GM12878 (cell line): ENCODE data around the gene MDN1. TPM values are rescaled to one million over a fixed set of nuclear protein-coding genes. Genes with fewer than 3 reads are reported as not detected.

ENCODE experiments used
- ATF7 ChIP-seq: fragments of 450-650 bp; IDR thresholded peaks from 2 replicates; pipeline ENCODE4 v1.6.1; 2016; ENCODE audit warnings: low read depth, mild to moderate bottlenecking
- CBX3 ChIP-seq: fragments of 200-600 bp; sonication (generic); IDR thresholded peaks from 2 replicates; pipeline ENCODE4 v1.6.1; 2016; ENCODE audit warnings: low read depth, borderline replicate concordance
- CEBPB ChIP-seq, 2 experiments: fragments of 150-350 bp in 1 of 2; IDR thresholded peaks; 2 replicates each; pipeline ENCODE4 v1.6.1; 2012 to 2014; ENCODE audit warnings: low read depth in 2 of 2, low read length in 2 of 2, borderline replicate concordance in 1 of 2, inconsistent platforms in 1 of 2
- CHD1 ChIP-seq: IDR thresholded peaks from 2 replicates; pipeline ENCODE4 v1.6.1; 2012; ENCODE audit warnings: low read depth, low read length, improper control_type of control experiment
- CHD4 ChIP-seq: fragments of 200-600 bp; sonication (generic); IDR thresholded peaks from 2 replicates; pipeline ENCODE4 v1.6.1; 2016; ENCODE audit warnings: mild to moderate bottlenecking
- CREM ChIP-seq: IDR thresholded peaks from 2 replicates; pipeline ENCODE4 v1.6.1; 2014; ENCODE audit warnings: antibody characterized with exemption, low read depth
- DPF2 ChIP-seq: fragments of 450-650 bp; IDR thresholded peaks from 2 replicates; pipeline ENCODE4 v1.6.1; 2017; ENCODE audit warnings: mild to moderate bottlenecking
- HDAC2 ChIP-seq: fragments of 200-600 bp; sonication (generic); IDR thresholded peaks from 2 replicates; pipeline ENCODE4 v1.6.1; 2017
- MEF2B ChIP-seq: fragments of 450-650 bp; IDR thresholded peaks from 2 replicates; pipeline ENCODE4 v1.6.1; 2018; ENCODE audit warnings: mild to moderate bottlenecking, moderate library complexity; ENCODE audit not compliant: partially characterized antibody, poor library complexity, severe bottlenecking
- MTA3 ChIP-seq: IDR thresholded peaks from 2 replicates; pipeline ENCODE4 v1.6.1; 2012; ENCODE audit warnings: low read length, inconsistent platforms, borderline replicate concordance
- MYC ChIP-seq: IDR thresholded peaks from 2 replicates; pipeline ENCODE4 v1.6.1; 2011; ENCODE audit warnings: mild to moderate bottlenecking, low read length, moderate library complexity, inconsistent platforms; ENCODE audit not compliant: insufficient read depth, insufficient replicate concordance, insufficient read length, severe bottlenecking
- NBN ChIP-seq: fragments of 450-650 bp; IDR thresholded peaks from 2 replicates; pipeline ENCODE4 v1.6.1; 2016
- RUNX3 ChIP-seq: IDR thresholded peaks from 2 replicates; pipeline ENCODE4 v1.6.1; 2012; ENCODE audit warnings: low read length, inconsistent platforms
- SMAD5 ChIP-seq: IDR thresholded peaks from 2 replicates; pipeline ENCODE4 v1.6.1; 2016; ENCODE audit warnings: antibody characterized with exemption, low read depth
- SMC3 ChIP-seq: IDR thresholded peaks from 2 replicates; pipeline ENCODE4 v1.6.1; 2011; ENCODE audit warnings: low read length, improper control_type of control experiment, borderline replicate concordance
- TCF12 ChIP-seq: IDR thresholded peaks from 2 replicates; pipeline ENCODE4 v1.6.1; 2011; ENCODE audit warnings: low read depth, mild to moderate bottlenecking, low read length
- TCF3 ChIP-seq: IDR thresholded peaks from 2 replicates; pipeline ENCODE4 v1.6.1; 2012; ENCODE audit warnings: low read depth, mild to moderate bottlenecking, low read length, borderline replicate concordance; ENCODE audit not compliant: insufficient read depth
- ZBTB11 ChIP-seq: fragments of 450-650 bp; formaldehyde crosslinking; IDR thresholded peaks from 2 replicates; pipeline ENCODE4 v1.5.0; 2022; ENCODE audit warnings: mild to moderate bottlenecking, missing genetic modification characterization
- polyA plus RNA-seq, 11 experiments: library from polyadenylated mRNA; depleted of rRNA in 4 of 11; unstranded in 6 of 11; stranded (reverse) in 5 of 11; fragments of >200 nt; fragmentation: Nextera tagmentation in 4 of 11; fragmentation: Illumina TruSeq in 1 of 11; extraction: Ambion mirVana in 4 of 11; extraction: Trizol in 1 of 11; gene quantifications; 1 replicate in 1 of 11; 2 replicates in 10 of 11; pipeline versions ENCODE4 v1.2.1 to v1.2.3, GENCODE V29; 2011 to 2016; ENCODE audit warnings: inconsistent platforms in 2 of 11, missing spikeins in 2 of 11, low read depth in 1 of 11
- total RNA-seq, 4 experiments: library from RNA; depleted of rRNA in 3 of 4; stranded (reverse); fragments of >200 nt in 3 of 4; fragmentation: Illumina TruSeq in 1 of 4; extraction: Trizol in 1 of 4; gene quantifications; 2 replicates each; pipeline versions ENCODE4 v1.2.1 to v1.2.3, GENCODE V29; 2013 to 2021
- TF ChIP-seq, protein P1 (sequence below): fragments of 450-650 bp; IDR thresholded peaks from 2 replicates; pipeline ENCODE4 v1.6.1; 2017; ENCODE audit warnings: mild to moderate bottlenecking, moderate library complexity
- TF ChIP-seq, protein P2 (sequence below): fragments of 150-350 bp; IDR thresholded peaks from 2 replicates; pipeline ENCODE4 v1.6.1; 2016; ENCODE audit warnings: low read depth, low read length

The MDN1 gene
- total and polyA plus RNA-seq, 10 of the 15 experiments (the other 5 are each of a cell fraction or from before 2014, with no cell fraction given), result 14.3 to 50.1 (median 22.1) TPM

GRCh38 chr6:89819336-89820130, at the start of gene MDN1 (continued):
- TF ChIP-seq NBN, result peak; percentile 96; the same call in 1 of the 2 replicates
- TF ChIP-seq, protein P1, sequence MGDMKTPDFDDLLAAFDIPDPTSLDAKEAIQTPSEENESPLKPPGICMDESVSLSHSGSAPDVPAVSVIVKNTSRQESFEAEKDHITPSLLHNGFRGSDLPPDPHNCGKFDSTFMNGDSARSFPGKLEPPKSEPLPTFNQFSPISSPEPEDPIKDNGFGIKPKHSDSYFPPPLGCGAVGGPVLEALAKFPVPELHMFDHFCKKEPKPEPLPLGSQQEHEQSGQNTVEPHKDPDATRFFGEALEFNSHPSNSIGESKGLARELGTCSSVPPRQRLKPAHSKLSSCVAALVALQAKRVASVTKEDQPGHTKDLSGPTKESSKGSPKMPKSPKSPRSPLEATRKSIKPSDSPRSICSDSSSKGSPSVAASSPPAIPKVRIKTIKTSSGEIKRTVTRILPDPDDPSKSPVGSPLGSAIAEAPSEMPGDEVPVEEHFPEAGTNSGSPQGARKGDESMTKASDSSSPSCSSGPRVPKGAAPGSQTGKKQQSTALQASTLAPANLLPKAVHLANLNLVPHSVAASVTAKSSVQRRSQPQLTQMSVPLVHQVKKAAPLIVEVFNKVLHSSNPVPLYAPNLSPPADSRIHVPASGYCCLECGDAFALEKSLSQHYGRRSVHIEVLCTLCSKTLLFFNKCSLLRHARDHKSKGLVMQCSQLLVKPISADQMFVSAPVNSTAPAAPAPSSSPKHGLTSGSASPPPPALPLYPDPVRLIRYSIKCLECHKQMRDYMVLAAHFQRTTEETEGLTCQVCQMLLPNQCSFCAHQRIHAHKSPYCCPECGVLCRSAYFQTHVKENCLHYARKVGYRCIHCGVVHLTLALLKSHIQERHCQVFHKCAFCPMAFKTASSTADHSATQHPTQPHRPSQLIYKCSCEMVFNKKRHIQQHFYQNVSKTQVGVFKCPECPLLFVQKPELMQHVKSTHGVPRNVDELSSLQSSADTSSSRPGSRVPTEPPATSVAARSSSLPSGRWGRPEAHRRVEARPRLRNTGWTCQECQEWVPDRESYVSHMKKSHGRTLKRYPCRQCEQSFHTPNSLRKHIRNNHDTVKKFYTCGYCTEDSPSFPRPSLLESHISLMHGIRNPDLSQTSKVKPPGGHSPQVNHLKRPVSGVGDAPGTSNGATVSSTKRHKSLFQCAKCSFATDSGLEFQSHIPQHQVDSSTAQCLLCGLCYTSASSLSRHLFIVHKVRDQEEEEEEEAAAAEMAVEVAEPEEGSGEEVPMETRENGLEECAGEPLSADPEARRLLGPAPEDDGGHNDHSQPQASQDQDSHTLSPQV, result no peak
- TF ChIP-seq ATF7, result peak; percentile 86
- peak; percentile 99 for TF ChIP-seq CREM
- no peak for TF ChIP-seq TCF3
- TF ChIP-seq SMAD5, result peak; percentile 71; the same call in 1 of the 2 replicates
- TF ChIP-seq DPF2, result peak; percentile 62
- TF ChIP-seq RUNX3, result peak; percentile 50
- TF ChIP-seq MTA3, result no peak
- TF ChIP-seq MEF2B, result peak; percentile 44
- TF ChIP-seq CHD4, result no peak
- 0 out of 2 replicates have a peak, but pooled peaks have one; percentile 9 for TF ChIP-seq TCF12
- TF ChIP-seq ZBTB11 (CRISPR knock-in tag), result no peak
- no peak for TF ChIP-seq CEBPB (IDR thresholded peaks at IDR 0.05; ENCODE audit: borderline replicate concordance in 1 of 2, low read depth in 2 of 2, low read length in 2 of 2)
- TF ChIP-seq MYC, result peak; percentile 81
- TF ChIP-seq CHD1, result no peak
- TF ChIP-seq SMC3, result no peak
- TF ChIP-seq, protein P2, sequence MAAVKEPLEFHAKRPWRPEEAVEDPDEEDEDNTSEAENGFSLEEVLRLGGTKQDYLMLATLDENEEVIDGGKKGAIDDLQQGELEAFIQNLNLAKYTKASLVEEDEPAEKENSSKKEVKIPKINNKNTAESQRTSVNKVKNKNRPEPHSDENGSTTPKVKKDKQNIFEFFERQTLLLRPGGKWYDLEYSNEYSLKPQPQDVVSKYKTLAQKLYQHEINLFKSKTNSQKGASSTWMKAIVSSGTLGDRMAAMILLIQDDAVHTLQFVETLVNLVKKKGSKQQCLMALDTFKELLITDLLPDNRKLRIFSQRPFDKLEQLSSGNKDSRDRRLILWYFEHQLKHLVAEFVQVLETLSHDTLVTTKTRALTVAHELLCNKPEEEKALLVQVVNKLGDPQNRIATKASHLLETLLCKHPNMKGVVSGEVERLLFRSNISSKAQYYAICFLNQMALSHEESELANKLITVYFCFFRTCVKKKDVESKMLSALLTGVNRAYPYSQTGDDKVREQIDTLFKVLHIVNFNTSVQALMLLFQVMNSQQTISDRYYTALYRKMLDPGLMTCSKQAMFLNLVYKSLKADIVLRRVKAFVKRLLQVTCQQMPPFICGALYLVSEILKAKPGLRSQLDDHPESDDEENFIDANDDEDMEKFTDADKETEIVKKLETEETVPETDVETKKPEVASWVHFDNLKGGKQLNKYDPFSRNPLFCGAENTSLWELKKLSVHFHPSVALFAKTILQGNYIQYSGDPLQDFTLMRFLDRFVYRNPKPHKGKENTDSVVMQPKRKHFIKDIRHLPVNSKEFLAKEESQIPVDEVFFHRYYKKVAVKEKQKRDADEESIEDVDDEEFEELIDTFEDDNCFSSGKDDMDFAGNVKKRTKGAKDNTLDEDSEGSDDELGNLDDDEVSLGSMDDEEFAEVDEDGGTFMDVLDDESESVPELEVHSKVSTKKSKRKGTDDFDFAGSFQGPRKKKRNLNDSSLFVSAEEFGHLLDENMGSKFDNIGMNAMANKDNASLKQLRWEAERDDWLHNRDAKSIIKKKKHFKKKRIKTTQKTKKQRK, result no peak
- TF ChIP-seq HDAC2, result no peak
- TF ChIP-seq CBX3, result no peak
